Activated T-cell treated with anti-CD3 and anti-CD28 coated beads, Interleukin-2, amount 50 U/mL, for 72 hours (primary cell): ENCODE results near the gene GJA8. TPM values are rescaled to one million over a fixed set of nuclear protein-coding genes. Genes with fewer than 3 reads are reported as not detected.
"Not testable (repeated sequence)": the region's sequence is repeated elsewhere in the genome, so short reads cannot be mapped to it uniquely, and the experiment has no call there.

ENCODE experiments used
- ATAC-seq, 2 donors: fragments of 150-1000 bp; cut with Tn5 transposase; replicated peaks in 1 of 2; 2 replicates each; pipeline ENCODE4 v1.10.0; 2021; ENCODE audit warnings: moderate library complexity in 2 of 2, mild to moderate bottlenecking in 1 of 2
- DNase-seq, 2 donors: peaks; one replicate each; pipeline ENCODE4 v3.0.0; 2021 to 2022; ENCODE audit warnings: mixed read lengths in 1 of 2
- H3K27ac Mint-ChIP-seq: one replicate; pipeline ENCODE4 v1.8.0; 2022; ENCODE audit warnings: mild to moderate bottlenecking, moderate library complexity, mixed read lengths
- H3K27me3 Mint-ChIP-seq: one replicate; pipeline ENCODE4 v1.8.0; 2022; ENCODE audit warnings: low read depth, mixed read lengths
- H3K36me3 Mint-ChIP-seq, 2 donors: one replicate each; pipeline ENCODE4 v1.8.0; 2022; ENCODE audit warnings: mixed read lengths in 2 of 2, mild to moderate bottlenecking in 1 of 2; ENCODE audit not compliant: insufficient read depth in 2 of 2
- H3K4me1 Mint-ChIP-seq: one replicate; pipeline ENCODE4 v1.8.0; 2022; ENCODE audit warnings: low read depth, mixed read lengths
- H3K4me3 Mint-ChIP-seq, 2 donors: one replicate each; pipeline ENCODE4 v1.8.0; 2022; ENCODE audit warnings: mild to moderate bottlenecking in 2 of 2, mixed read lengths in 2 of 2, moderate library complexity in 2 of 2
- H3K9me3 Mint-ChIP-seq, 2 donors: one replicate each; pipeline ENCODE4 v1.8.0; 2022; ENCODE audit warnings: mixed read lengths in 2 of 2
- total RNA-seq, 2 donors: library from RNA; stranded (reverse); gene quantifications; one replicate each; pipeline ENCODE4 v1.2.3, GENCODE V29; 2022

GJA8 gene
- total RNA-seq, 2 donors from 2014 or later: not detected

- not testable (repeated sequence) for DNase-seq, ATAC-seq, H3K4me3 Mint-ChIP-seq, H3K9me3 Mint-ChIP-seq, H3K27me3 Mint-ChIP-seq, H3K36me3 Mint-ChIP-seq, H3K27ac Mint-ChIP-seq
- H3K4me1 Mint-ChIP-seq: peaks cover 28% of the 10 kb centered on the region
Measured at GRCh38 chr1:147935296-147935695, 32.7 kb downstream of the GJA8 start.

GRCh38 chr1:147940456-147940855, 37.9 kb downstream of the GJA8 start:
- DNase-seq, H3K27ac Mint-ChIP-seq, H3K4me3 Mint-ChIP-seq, H3K4me1 Mint-ChIP-seq, H3K27me3 Mint-ChIP-seq, H3K9me3 Mint-ChIP-seq, H3K36me3 Mint-ChIP-seq, ATAC-seq: not testable (repeated sequence)

GRCh38 chr1:147942563-147942962, 40.0 kb downstream of the GJA8 start:
- not testable (repeated sequence) for H3K36me3 Mint-ChIP-seq, DNase-seq, H3K27me3 Mint-ChIP-seq, H3K4me1 Mint-ChIP-seq, H3K4me3 Mint-ChIP-seq, H3K27ac Mint-ChIP-seq, H3K9me3 Mint-ChIP-seq, ATAC-seq

GRCh38 chr1:147949517-147949916, 46.9 kb downstream of the GJA8 start:
- not testable (repeated sequence) for H3K4me1 Mint-ChIP-seq, H3K4me3 Mint-ChIP-seq, ATAC-seq, H3K27me3 Mint-ChIP-seq, H3K36me3 Mint-ChIP-seq, DNase-seq, H3K27ac Mint-ChIP-seq, H3K9me3 Mint-ChIP-seq

Other genes with a start within 250 kb of the GJA8 start
- 10 to 100 TPM; 24.5 to 31.0 TPM for gene ACP6, start 232.3 kb upstream of the GJA8 start, total RNA-seq
- not detected for gene GJA5, start 142.2 kb upstream of the GJA8 start, total RNA-seq
- 10 to 100 TPM; 15.1 to 18.3 TPM for gene GPR89B, start 25.6 kb downstream of the GJA8 start, total RNA-seq
- gene NBPF11, start 249.5 kb downstream of the GJA8 start, total RNA-seq: 10 to 100 TPM; 15.2 to 16.1 TPM